H9 (cell line): ENCODE results near the gene TTC21B. TPM values are rescaled to one million over a fixed set of nuclear protein-coding genes. Genes with fewer than 3 reads are reported as not detected.

Experiments
- DNase-seq: peaks from one replicate; pipeline ENCODE4 v3.0.0-alpha.2; 2017
- H2AFZ ChIP-seq: one replicate; pipeline ENCODE4 v1.6.1; 2013; ENCODE audit warnings: mild to moderate bottlenecking, low read length, control low read depth, moderate library complexity
- H2AK5ac ChIP-seq: 2 replicates; pipeline ENCODE4 v1.6.1; 2013; ENCODE audit warnings: low read length, control low read depth, mixed read lengths; ENCODE audit not compliant: insufficient read length
- H2BK120ac ChIP-seq: one replicate; pipeline ENCODE4 v1.6.1; 2013; ENCODE audit warnings: low read depth, mild to moderate bottlenecking, low read length, control low read depth, inconsistent platforms; ENCODE audit not compliant: poor library complexity, severe bottlenecking
- H2BK12ac ChIP-seq: 2 replicates; pipeline ENCODE4 v1.6.1; 2013; ENCODE audit warnings: low read length, control low read depth, mixed read lengths, low read depth; ENCODE audit not compliant: insufficient read length
- H2BK15ac ChIP-seq: 2 replicates; pipeline ENCODE4 v1.6.1; 2013; ENCODE audit warnings: low read depth, low read length, control low read depth
- H2BK20ac ChIP-seq: one replicate; pipeline ENCODE4 v1.6.1; 2013; ENCODE audit warnings: low read depth, mild to moderate bottlenecking, low read length, control low read depth, inconsistent platforms; ENCODE audit not compliant: poor library complexity, severe bottlenecking
- H2BK5ac ChIP-seq: 2 replicates; pipeline ENCODE4 v1.6.1; 2013; ENCODE audit warnings: low read length, control low read depth, mixed read lengths; ENCODE audit not compliant: insufficient read length
- H3K14ac ChIP-seq: 2 replicates; pipeline ENCODE4 v1.6.1; 2013; ENCODE audit warnings: low read length, control low read depth; ENCODE audit not compliant: insufficient read depth
- H3K18ac ChIP-seq: 2 replicates; pipeline ENCODE4 v1.6.1; 2013; ENCODE audit warnings: low read depth, mild to moderate bottlenecking, mixed read lengths, low read length, control low read depth; ENCODE audit not compliant: insufficient read length
- H3K23ac ChIP-seq: 2 replicates; pipeline ENCODE4 v1.6.1; 2013; ENCODE audit warnings: low read length, control low read depth, mixed read lengths, low read depth; ENCODE audit not compliant: insufficient read length
- H3K23me2 ChIP-seq: 2 replicates; pipeline ENCODE4 v1.6.1; 2013; ENCODE audit warnings: low read depth, mild to moderate bottlenecking, mixed read lengths, low read length, control low read depth; ENCODE audit not compliant: insufficient read length, poor library complexity, severe bottlenecking
- H3K27ac ChIP-seq: 2 replicates; pipeline ENCODE4 v1.5.1; 2013; ENCODE audit warnings: low read length, control low read depth, mixed read lengths, low read depth; ENCODE audit not compliant: insufficient read length
- H3K27me3 ChIP-seq: 2 replicates; pipeline ENCODE4 v1.6.1; 2013; ENCODE audit warnings: low read length, control low read depth, inconsistent platforms; ENCODE audit not compliant: insufficient read depth
- H3K4ac ChIP-seq: 2 replicates; pipeline ENCODE4 v1.6.1; 2013; ENCODE audit warnings: low read depth, mild to moderate bottlenecking, control low read depth, inconsistent platforms, low read length, moderate library complexity
- H3K4me1 ChIP-seq: 2 replicates; pipeline ENCODE4 v1.6.1; 2013; ENCODE audit warnings: low read length, control low read depth, inconsistent platforms; ENCODE audit not compliant: insufficient read depth
- H3K4me2 ChIP-seq: 2 replicates; pipeline ENCODE4 v1.6.1; 2013; ENCODE audit warnings: low read length, control low read depth, mixed read lengths; ENCODE audit not compliant: insufficient read length, insufficient read depth
- H3K56ac ChIP-seq: 2 replicates; pipeline ENCODE4 v1.6.1; 2013; ENCODE audit warnings: low read depth, mild to moderate bottlenecking, mixed read lengths, low read length, control low read depth; ENCODE audit not compliant: insufficient read length
- H3K79me1 ChIP-seq: 2 replicates; pipeline ENCODE4 v1.6.1; 2013; ENCODE audit warnings: low read depth, mild to moderate bottlenecking, moderate library complexity, low read length, control low read depth, inconsistent platforms; ENCODE audit not compliant: insufficient read depth, poor library complexity, severe bottlenecking
- H3K79me2 ChIP-seq: 2 replicates; pipeline ENCODE4 v1.6.1; 2013; ENCODE audit warnings: low read length, control low read depth, inconsistent platforms; ENCODE audit not compliant: insufficient read depth
- H3K9ac ChIP-seq: 2 replicates; pipeline ENCODE4 v1.6.1; 2013; ENCODE audit warnings: low read length, control low read depth, mixed read lengths; ENCODE audit not compliant: insufficient read length; ENCODE audit errors: extremely low read depth
- H3K9me3 ChIP-seq: one replicate; pipeline ENCODE4 v1.6.1; 2013; ENCODE audit warnings: low read depth, low read length, inconsistent platforms; ENCODE audit not compliant: control insufficient read depth
- H3T11ph ChIP-seq: one replicate; pipeline ENCODE4 v1.6.1; 2013; ENCODE audit warnings: mild to moderate bottlenecking, low read length, control low read depth, inconsistent platforms
- H4K20me1 ChIP-seq: one replicate; pipeline ENCODE4 v1.6.1; 2013; ENCODE audit not compliant: control insufficient read depth, insufficient read length, insufficient read depth
- H4K5ac ChIP-seq: 2 replicates; pipeline ENCODE4 v1.6.1; 2013; ENCODE audit warnings: low read depth, mild to moderate bottlenecking, mixed read lengths, low read length, control low read depth; ENCODE audit not compliant: insufficient read length
- H4K8ac ChIP-seq: replicated peaks from 2 replicates; pipeline ENCODE4 v1.6.1; 2013; ENCODE audit warnings: low read length, control low read depth, mixed read lengths, low read depth; ENCODE audit not compliant: insufficient read length
- H4K91ac ChIP-seq: 2 replicates; pipeline ENCODE4 v1.6.1; 2013; ENCODE audit warnings: low read depth, mild to moderate bottlenecking, moderate library complexity, mixed read lengths, low read length, control low read depth; ENCODE audit not compliant: insufficient read length
- H3K27ac Mint-ChIP-seq, 3 experiments: 2 replicates in 2 of 3; 3 replicates in 1 of 3; pipeline ENCODE4 v1.8.0; 2020 to 2021; ENCODE audit warnings: mixed read lengths in 3 of 3, mild to moderate bottlenecking in 1 of 3, moderate library complexity in 1 of 3
- H3K27me3 Mint-ChIP-seq: 2 replicates; pipeline ENCODE4 v1.8.0; 2021; ENCODE audit warnings: low read depth, mild to moderate bottlenecking, moderate library complexity, mixed read lengths
- H3K36me3 Mint-ChIP-seq, 3 experiments: 2 replicates in 2 of 3; 3 replicates in 1 of 3; pipeline ENCODE4 v1.8.0; 2020 to 2021; ENCODE audit warnings: low read depth in 3 of 3, mixed read lengths in 3 of 3; ENCODE audit not compliant: insufficient read depth in 1 of 3
- H3K4me1 Mint-ChIP-seq, 2 experiments: 2 replicates each; pipeline ENCODE4 v1.8.0; 2020; ENCODE audit warnings: mixed read lengths in 2 of 2
- H3K4me3 Mint-ChIP-seq, 2 experiments: 2 replicates in 1 of 2; 3 replicates in 1 of 2; pipeline ENCODE4 v1.8.0; 2020 to 2021; ENCODE audit warnings: mild to moderate bottlenecking in 2 of 2, mixed read lengths in 2 of 2, moderate library complexity in 1 of 2
- H3K9me3 Mint-ChIP-seq, 2 experiments: 2 replicates in 1 of 2; 3 replicates in 1 of 2; pipeline ENCODE4 v1.8.0; 2020; ENCODE audit warnings: mild to moderate bottlenecking in 2 of 2, mixed read lengths in 2 of 2, moderate library complexity in 1 of 2
- WGBS: extraction: QIAGEN DNeasy Blood & Tissue Kit; methylation state at CpG from one replicate; pipeline ENCODE4 v1.1.7; 2013; ENCODE audit warnings: missing lambda C conversion rate, low lambda C conversion rate, mixed read lengths; ENCODE audit not compliant: insufficient read length; ENCODE audit errors: extremely low coverage; 5-methylcytosine and 5-hydroxymethylcytosine counted together
- total RNA-seq: library from RNA; stranded (reverse); gene quantifications from 2 replicates; pipeline ENCODE4 v1.2.1, GENCODE V29; 2021
- TF ChIP-seq, protein P1 (sequence below): fragments of 200-600 bp; sonication (generic); conservative IDR thresholded peaks from 3 replicates; pipeline ENCODE4 v1.8.0; 2021; ENCODE audit warnings: antibody characterized with exemption, mild to moderate bottlenecking

Gene TTC21B
- total RNA-seq, 1 experiment from 2014 or later = 16.6 TPM

DNA sequence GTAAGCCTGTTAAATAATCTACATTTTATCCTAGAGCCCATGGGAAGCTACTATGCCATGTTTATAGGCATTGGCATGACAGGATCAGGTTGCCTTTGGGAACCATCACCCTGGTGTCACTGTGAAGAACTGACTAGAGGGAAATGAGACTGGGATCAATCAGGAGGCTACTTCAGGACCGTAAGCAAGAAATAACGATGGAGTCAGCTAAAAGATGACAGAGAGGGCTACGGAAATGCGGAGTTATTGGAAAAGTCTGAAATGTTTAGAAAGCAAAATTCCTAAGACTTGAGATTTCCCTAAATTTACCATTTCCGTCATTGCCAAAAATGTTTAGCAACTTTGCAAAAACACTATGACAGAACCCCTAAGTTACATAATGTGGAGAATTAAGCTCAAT lies 50.2 kb downstream of the TTC21B start:
- Histone ChIP-seq H3K18ac (no peak overlapping the region), H3K23me2 (no peaks in the 10 kb centered on the region), H3K79me2 (no peaks in the 10 kb centered on the region), H2BK15ac (no peak overlapping the region), H3K14ac (no peak overlapping the region), H2AFZ (no peak overlapping the region), H2AK5ac (no peak overlapping the region), H3K56ac (no peak overlapping the region), H4K91ac (no peak overlapping the region), H2BK12ac (no peak overlapping the region), H4K8ac (no peak overlapping the region), H3T11ph (no peak overlapping the region), H3K27me3 (no peaks in the 10 kb centered on the region), H3K4me2 (no peak overlapping the region), H3K9ac (no peak overlapping the region), H4K20me1 (no peaks in the 10 kb centered on the region), H3K23ac (no peak overlapping the region), H3K27ac (no peak overlapping the region), H2BK120ac (no peak overlapping the region), H2BK20ac (no peak overlapping the region), H3K4me1 (no peaks in the 10 kb centered on the region), H3K4ac (no peak overlapping the region), H3K79me1 (no peaks in the 10 kb centered on the region), H4K5ac (no peak overlapping the region), H3K9me3 (no peaks in the 10 kb centered on the region), H2BK5ac (no peak overlapping the region)
- no CpG with 5 or more reads among the region's 5 CpGs for WGBS
- Mint-ChIP-seq H3K4me3 (no peak overlapping the region), H3K27me3 (no peaks in the 10 kb centered on the region), H3K4me1 (peaks cover 6 to 8% of the 10 kb centered on the region in 2 experiments), H3K36me3 (peaks cover 2 to 25% (median 21%) of the 10 kb centered on the region in 3 experiments; a peak in 5 of 7 replicates), H3K27ac (no peak overlapping the region; a peak in 1 of 7 replicates), H3K9me3 (no peaks in the 10 kb centered on the region)
- TF ChIP-seq, protein P1, sequence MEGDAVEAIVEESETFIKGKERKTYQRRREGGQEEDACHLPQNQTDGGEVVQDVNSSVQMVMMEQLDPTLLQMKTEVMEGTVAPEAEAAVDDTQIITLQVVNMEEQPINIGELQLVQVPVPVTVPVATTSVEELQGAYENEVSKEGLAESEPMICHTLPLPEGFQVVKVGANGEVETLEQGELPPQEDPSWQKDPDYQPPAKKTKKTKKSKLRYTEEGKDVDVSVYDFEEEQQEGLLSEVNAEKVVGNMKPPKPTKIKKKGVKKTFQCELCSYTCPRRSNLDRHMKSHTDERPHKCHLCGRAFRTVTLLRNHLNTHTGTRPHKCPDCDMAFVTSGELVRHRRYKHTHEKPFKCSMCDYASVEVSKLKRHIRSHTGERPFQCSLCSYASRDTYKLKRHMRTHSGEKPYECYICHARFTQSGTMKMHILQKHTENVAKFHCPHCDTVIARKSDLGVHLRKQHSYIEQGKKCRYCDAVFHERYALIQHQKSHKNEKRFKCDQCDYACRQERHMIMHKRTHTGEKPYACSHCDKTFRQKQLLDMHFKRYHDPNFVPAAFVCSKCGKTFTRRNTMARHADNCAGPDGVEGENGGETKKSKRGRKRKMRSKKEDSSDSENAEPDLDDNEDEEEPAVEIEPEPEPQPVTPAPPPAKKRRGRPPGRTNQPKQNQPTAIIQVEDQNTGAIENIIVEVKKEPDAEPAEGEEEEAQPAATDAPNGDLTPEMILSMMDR = no peak
- no peak for DNase-seq
